GM12878 (cell line): ENCODE measurements around the gene SPATS1. TPM values are rescaled to one million over a fixed set of nuclear protein-coding genes. Genes with fewer than 3 reads are reported as not detected.
"Not testable (repeated sequence)": the region's sequence is repeated elsewhere in the genome, so short reads cannot be mapped to it uniquely, and the experiment has no call there.

ENCODE experiments used
- ATAC-seq: fragments of 200-7000 bp; cut with Tn5 transposase; 3 replicates; pipeline ENCODE4 v1.9.1; 2020; ENCODE audit warnings: mild to moderate bottlenecking, moderate library complexity
- BruUV-seq: library from RNA; stranded (reverse); fragments of 400-500 nt; replicated peaks from 2 replicates; lab custom pipeline; 2021; lab: Mats Ljungman, UMichigan
- CTCF ChIA-PET: fragments of 300-600 bp; sonication (Branson Sonifier 250); formaldehyde crosslinking; extraction: SDS; loops from one replicate; lab custom pipeline; 2021; ENCODE audit warnings: inconsistent platforms; lab: Yijun Ruan, JAX
- POLR2A ChIA-PET: fragments of 350-600 bp; formaldehyde crosslinking; extraction: SDS; loops from one replicate; lab custom pipeline; 2021; ENCODE audit warnings: inconsistent platforms; lab: Charles Lee
- RAD21 ChIA-PET: fragments of 300-600 bp; sonication (Branson Sonifier 250); formaldehyde crosslinking; loops from one replicate; lab custom pipeline; 2023; ENCODE audit warnings: antibody characterized with exemption; ENCODE audit not compliant: unreplicated experiment; lab: Charles Lee
- SMC1A ChIA-PET: fragments of 300-600 bp; sonication (Branson Sonifier 250); formaldehyde crosslinking; loops from one replicate; lab custom pipeline; 2023; ENCODE audit not compliant: unreplicated experiment, uncharacterized antibody; lab: Charles Lee
- DNase-seq: peaks from one replicate; pipeline ENCODE4 v3.0.0-alpha.2; 2011; ENCODE audit warnings: low read depth, low spot score
- FAIRE-seq: peaks from 3 replicates; lab custom pipeline; 2011; peaks lifted over from hg19 to GRCh38; lab: Jason Lieb, UNC
- H2AFZ ChIP-seq: 2 replicates; pipeline ENCODE4 v1.6.0; 2011; ENCODE audit warnings: low read depth, low read length, control low read depth; ENCODE audit not compliant: control insufficient read depth
- H3K27ac ChIP-seq: 2 replicates; pipeline ENCODE4 v1.5.1; 2011; ENCODE audit warnings: control low read depth; ENCODE audit not compliant: control insufficient read depth, insufficient read depth
- H3K27me3 ChIP-seq, 2 experiments: replicated peaks in 1 of 2; 2 replicates each; pipeline versions ENCODE4 v1.6.0 to v1.6.1; 2011; ENCODE audit warnings: low read length in 1 of 2; ENCODE audit not compliant: control insufficient read depth in 2 of 2, insufficient read depth in 2 of 2
- H3K36me3 ChIP-seq, 2 experiments: 2 replicates each; pipeline ENCODE4 v1.5.1; 2011; ENCODE audit warnings: low read length in 1 of 2; ENCODE audit not compliant: control insufficient read depth in 2 of 2, insufficient read depth in 2 of 2
- H3K4me1 ChIP-seq: 2 replicates; pipeline ENCODE4 v1.6.1; 2011; ENCODE audit warnings: mild to moderate bottlenecking, low read length, moderate library complexity, mixed read lengths; ENCODE audit not compliant: control insufficient read depth, insufficient read depth
- H3K4me2 ChIP-seq: 2 replicates; pipeline ENCODE4 v1.6.0; 2011; ENCODE audit warnings: control low read depth; ENCODE audit not compliant: control insufficient read depth, insufficient read depth
- H3K4me3 ChIP-seq: fragments of 200-600 bp; sonication (generic); 2 replicates; pipeline ENCODE4 v1.5.1; 2016
- H3K79me2 ChIP-seq: 2 replicates; pipeline ENCODE4 v1.6.0; 2011; ENCODE audit warnings: low read length; ENCODE audit not compliant: control insufficient read depth, insufficient read depth
- H3K9ac ChIP-seq: 2 replicates; pipeline ENCODE4 v1.8.0; 2011; ENCODE audit warnings: low read length, control low read depth, mixed read lengths; ENCODE audit not compliant: control insufficient read depth, insufficient read depth
- H3K9me3 ChIP-seq: replicated peaks from 3 replicates; pipeline ENCODE4 v1.5.1; 2011; ENCODE audit warnings: mild to moderate bottlenecking, low read length; ENCODE audit not compliant: control insufficient read depth, insufficient read depth
- H4K20me1 ChIP-seq: 2 replicates; pipeline ENCODE4 v1.6.0; 2011; ENCODE audit not compliant: control insufficient read depth, insufficient read depth
- ATF2 ChIP-seq: IDR thresholded peaks from 2 replicates; pipeline ENCODE4 v1.6.1; 2012; ENCODE audit warnings: low read length, inconsistent platforms
- ATF3 ChIP-seq: IDR thresholded peaks from 2 replicates; pipeline ENCODE4 v1.6.1; 2011; ENCODE audit warnings: low read depth, mild to moderate bottlenecking, low read length, moderate library complexity, borderline replicate concordance; ENCODE audit errors: extremely low read depth
- DPF2 ChIP-seq: fragments of 450-650 bp; IDR thresholded peaks from 2 replicates; pipeline ENCODE4 v1.6.1; 2017; ENCODE audit warnings: mild to moderate bottlenecking
- HDGF ChIP-seq: fragments of 450-650 bp; IDR thresholded peaks from 2 replicates; pipeline ENCODE4 v1.6.1; 2016; ENCODE audit warnings: antibody characterized with exemption
- NFYA ChIP-seq: IDR thresholded peaks from 2 replicates; pipeline ENCODE4 v1.6.1; 2011; ENCODE audit warnings: low read depth, mild to moderate bottlenecking, low read length, improper control_type of control experiment, borderline replicate concordance
- TCF12 ChIP-seq: IDR thresholded peaks from 2 replicates; pipeline ENCODE4 v1.6.1; 2011; ENCODE audit warnings: low read depth, mild to moderate bottlenecking, low read length
- ZBTB11 ChIP-seq: fragments of 450-650 bp; formaldehyde crosslinking; IDR thresholded peaks from 2 replicates; pipeline ENCODE4 v1.5.0; 2022; ENCODE audit warnings: mild to moderate bottlenecking, missing genetic modification characterization
- WGBS: methylation state at CpG from one replicate; pipeline ENCODE4 v1.1.6; 2016; ENCODE audit warnings: low lambda C conversion rate; ENCODE audit not compliant: insufficient replicate concordance, insufficient coverage; ENCODE audit errors: missing lambda C conversion rate; 5-methylcytosine and 5-hydroxymethylcytosine counted together
- in situ Hi-C: fragments of 300-500 bp; cut with MboI; formaldehyde crosslinking; loops from 9 replicates; pipeline ENCODE4 v1.14.3; 2018; ENCODE audit warnings: mixed read lengths
- intact Hi-C: fragments of 100-400 bp; cut with micrococcal nuclease; formaldehyde crosslinking; loops from one replicate; pipeline ENCODE4 v1.14.2; 2022; ENCODE audit not compliant: unreplicated experiment
- polyA plus RNA-seq, 11 experiments: library from polyadenylated mRNA; depleted of rRNA in 4 of 11; unstranded in 6 of 11; stranded (reverse) in 5 of 11; fragments of >200 nt; fragmentation: Nextera tagmentation in 4 of 11; fragmentation: Illumina TruSeq in 1 of 11; extraction: Ambion mirVana in 4 of 11; extraction: Trizol in 1 of 11; gene quantifications; 1 replicate in 1 of 11; 2 replicates in 10 of 11; pipeline versions ENCODE4 v1.2.1 to v1.2.3, GENCODE V29; 2011 to 2016; ENCODE audit warnings: inconsistent platforms in 2 of 11, missing spikeins in 2 of 11, low read depth in 1 of 11
- total RNA-seq, 4 experiments: library from RNA; depleted of rRNA in 3 of 4; stranded (reverse); fragments of >200 nt in 3 of 4; fragmentation: Illumina TruSeq in 1 of 4; extraction: Trizol in 1 of 4; gene quantifications; 2 replicates each; pipeline versions ENCODE4 v1.2.1 to v1.2.3, GENCODE V29; 2013 to 2021

Gene SPATS1
- total and polyA plus RNA-seq, 10 of the 15 experiments (the other 5 are each of a cell fraction or from before 2014, with no cell fraction given): 0.12 TPM; not detected in 9

- WGBS: 60% methylated on average over 12 of the region's 12 CpGs
- Histone ChIP-seq H3K4me1 (peaks cover 5% of the 10 kb centered on the region), H3K36me3 (no peaks in the 10 kb centered on the region), H3K9me3 (no peaks in the 10 kb centered on the region), H3K9ac (no peak overlapping the region), H3K4me2 (no peak overlapping the region), H3K27ac (no peak overlapping the region), H4K20me1 (no peaks in the 10 kb centered on the region), H3K27me3 (no peaks in the 10 kb centered on the region; a peak in 2 of 4 replicates), H2AFZ (no peak overlapping the region), H3K4me3 (no peak overlapping the region), H3K79me2 (peaks cover 11% of the 10 kb centered on the region)
- ChIA-PET POLR2A (no interaction called here), RAD21 (no interaction called here), CTCF (no interaction called here), SMC1A (no interaction called here)
- DNase-seq (no peak), FAIRE-seq (no peak), ATAC-seq (no peak)
- no peak for TF ChIP-seq ATF3
- TF ChIP-seq TCF12: no peak
- no peak for TF ChIP-seq DPF2
- no peak for TF ChIP-seq ATF2
- TF ChIP-seq NFYA: no peak
- no peak for TF ChIP-seq HDGF
- TF ChIP-seq ZBTB11 (CRISPR knock-in tag): no peak
- intact Hi-C loops: no loop called here
- no TSS peak for BruUV-seq
- in situ Hi-C loops: no loop called here
Observed at GRCh38 chr6:44316481-44316880, 26.0 kb upstream of the SPATS1 start.

- SMC1A ChIA-PET, FAIRE-seq, BruUV-seq, POLR2A ChIA-PET, H3K27me3 ChIP-seq, H3K4me1 ChIP-seq, intact Hi-C loops, ATAC-seq, H4K20me1 ChIP-seq, H3K79me2 ChIP-seq, H3K36me3 ChIP-seq, RAD21 ChIA-PET, H3K4me3 ChIP-seq, H2AFZ ChIP-seq, H3K9me3 ChIP-seq, in situ Hi-C loops, CTCF ChIA-PET, H3K4me2 ChIP-seq, DNase-seq, H3K9ac ChIP-seq, H3K27ac ChIP-seq: not testable (repeated sequence)
- WGBS: 23% methylated on average over 8 of the region's 9 CpGs
Observed at GRCh38 chr6:44317136-44317631, 25.3 kb upstream of the SPATS1 start.
